Body of pancreas (tissue), 4 donors: Measurements from ENCODE around the gene RERG. TPM values are rescaled to one million over a fixed set of nuclear protein-coding genes. Genes with fewer than 3 reads are reported as not detected.

Source experiments
- ATAC-seq: fragments of 150-250 bp; one replicate; pipeline ENCODE4 v1.9.1; 2016
- DNase-seq, 4 donors: peaks; one replicate each; pipeline ENCODE4 v3.0.0-alpha.2; 2019
- H3K27ac ChIP-seq, 4 donors: fragments of 200-600 bp; sonication (generic); 1 replicate in 3 of 4; 2 replicates in 1 of 4; pipeline versions ENCODE4 v1.5.1 to v1.6.1; 2016 to 2019; ENCODE audit warnings: mild to moderate bottlenecking in 1 of 4, mixed read lengths in 1 of 4, moderate library complexity in 1 of 4
- H3K27me3 ChIP-seq, 2 donors: fragments of 200-600 bp; sonication (generic); one replicate each; pipeline ENCODE4 v1.6.0; 2016; ENCODE audit warnings: mild to moderate bottlenecking in 1 of 2
- H3K36me3 ChIP-seq, 2 donors: fragments of 200-600 bp; sonication (generic); replicated peaks in 1 of 2; 2 replicates each; pipeline ENCODE4 v1.5.1; 2016; ENCODE audit warnings: low read depth in 2 of 2; ENCODE audit not compliant: insufficient read depth in 1 of 2
- H3K4me1 ChIP-seq: fragments of 200-600 bp; sonication (generic); one replicate; pipeline ENCODE4 v1.6.0; 2016
- H3K4me3 ChIP-seq, 2 donors: fragments of 200-600 bp; sonication (generic); 1 replicate in 1 of 2; 2 replicates in 1 of 2; pipeline ENCODE4 v1.5.1; 2016 to 2019
- H3K9me3 ChIP-seq, 3 donors: fragments of 200-600 bp; sonication (generic); 1 replicate in 2 of 3; 2 replicates in 1 of 3; pipeline ENCODE4 v1.5.1; 2016
- CTCF ChIP-seq, 7 experiments: fragments of 450-650 bp in 4 of 7; fragments of 200-600 bp in 3 of 7; sonication (generic) in 3 of 7; IDR thresholded peaks; one replicate each; pipeline ENCODE4 v1.5.1; 2016 to 2019; ENCODE audit warnings: antibody characterized with exemption in 7 of 7
- POLR2A ChIP-seq, 3 donors: fragments of 450-650 bp; IDR thresholded peaks; one replicate each; pipeline ENCODE4 v1.6.1; 2016; ENCODE audit warnings: antibody characterized with exemption in 3 of 3, mild to moderate bottlenecking in 2 of 3
- WGBS, 2 donors: methylation state at CpG; one replicate each; pipeline ENCODE4 v1.1.5; 2017; 5-methylcytosine and 5-hydroxymethylcytosine counted together
- intact Hi-C: fragments of 100-400 bp; cut with DNase I; formaldehyde crosslinking; loops from one replicate; pipeline ENCODE4 v1.15.1; 2023
- total RNA-seq, 2 donors: library from RNA; depleted of rRNA; stranded (reverse); fragments of >200 nt; gene quantifications; one replicate each; pipeline ENCODE4 v1.1.0, GENCODE V29; 2016

RERG gene
- total RNA-seq, 2 donors from 2014 or later: 10.9 to 13.8 TPM

GRCh38 chr12:15214851-15215601 lies 6.2 kb downstream of the RERG start:
- ATAC-seq (no peak), DNase-seq (no peak)
- TF ChIP-seq POLR2A (IDR thresholded peaks at IDR 0.05) (no peak), CTCF (IDR thresholded peaks at IDR 0.05) (no peak)
- Histone ChIP-seq H3K4me1 (no peaks in the 10 kb centered on the region), H3K36me3 (no peaks in the 10 kb centered on the region), H3K4me3 (no peak overlapping the region), H3K27ac (no peak overlapping the region), H3K9me3 (no peaks in the 10 kb centered on the region), H3K27me3 (no peaks in the 10 kb centered on the region)
- 57 to 62% methylated on average over 6 of the region's 6 CpGs for WGBS, 2 donors
- intact Hi-C loops: no loop called here

GRCh38 chr12:15212930-15213329 lies 8.3 kb downstream of the RERG start:
- 62 to 77% methylated on average over 2 of the region's 2 CpGs for WGBS, 2 donors
- ATAC-seq (no peak), DNase-seq (no peak)
- intact Hi-C loops: no loop called here
- H3K4me3 ChIP-seq: no peak overlapping the region
- no peaks in the 10 kb centered on the region for H3K27me3 ChIP-seq
- H3K36me3 ChIP-seq: no peaks in the 10 kb centered on the region
- no peak overlapping the region for H3K27ac ChIP-seq
- H3K9me3 ChIP-seq: no peaks in the 10 kb centered on the region
- H3K4me1 ChIP-seq: no peaks in the 10 kb centered on the region
- TF ChIP-seq CTCF (IDR thresholded peaks at IDR 0.05): no peak
- no peak for TF ChIP-seq POLR2A (IDR thresholded peaks at IDR 0.05)

GRCh38 chr12:15209782-15210181 lies 11.4 kb downstream of the RERG start:
- Histone ChIP-seq H3K9me3 (no peaks in the 10 kb centered on the region), H3K27ac (peak overlapping the region in 1 of 4 donors; percentile 17), H3K4me3 (no peak overlapping the region), H3K36me3 (no peaks in the 10 kb centered on the region), H3K27me3 (no peaks in the 10 kb centered on the region), H3K4me1 (no peaks in the 10 kb centered on the region)
- DNase-seq: no peak
- intact Hi-C loops: no loop called here
- no peak for ATAC-seq
- 69 to 74% methylated on average over 1 of the region's 1 CpG for WGBS, 2 donors
- TF ChIP-seq POLR2A (IDR thresholded peaks at IDR 0.05): no peak
- TF ChIP-seq CTCF (IDR thresholded peaks at IDR 0.05): no peak

- TF ChIP-seq POLR2A (IDR thresholded peaks at IDR 0.05) (no peak), CTCF (IDR thresholded peaks at IDR 0.05) (no peak)
- peak overlapping the region in 1 of 4 donors; percentile 9 for H3K27ac ChIP-seq
- intact Hi-C loops: no loop called here
- H3K36me3 ChIP-seq: no peaks in the 10 kb centered on the region
- DNase-seq: no peak
- 74 to 76% methylated on average over 7 of the region's 7 CpGs for WGBS, 2 donors
- H3K4me3 ChIP-seq: no peak overlapping the region
- ATAC-seq: no peak
- H3K9me3 ChIP-seq: no peaks in the 10 kb centered on the region
- no peaks in the 10 kb centered on the region for H3K4me1 ChIP-seq
- no peaks in the 10 kb centered on the region for H3K27me3 ChIP-seq
Measured at GRCh38 chr12:15208871-15209656, 12.2 kb downstream of the RERG start.
